ENCODE measurements around the gene TMEM145.

The TMEM145 gene

GRCh38 chr19:42287827-42288107, 25.3 kb upstream of the TMEM145 start:
- H2AFZ ChIP-seq (ENCODE audit: low read depth, low read length) = no peak overlapping the region
- H3K27me3 ChIP-seq (ENCODE audit: low read depth, low read length) = no peaks in the 10 kb centered on the region
- H3K9me3 ChIP-seq (ENCODE audit: insufficient read depth, low read length) = no peaks in the 10 kb centered on the region
- H3K36me3 ChIP-seq (replicated peaks; ENCODE audit: low read depth, low read length) = peaks cover 40% of the 10 kb centered on the region
- H3K79me2 ChIP-seq (ENCODE audit: low read length) = peaks cover 19% of the 10 kb centered on the region
- no peak overlapping the region for H3K4me2 ChIP-seq (ENCODE audit: low read length)
- no peak overlapping the region for H3K4me3 ChIP-seq (ENCODE audit: low read length)
- TF ChIP-seq EZH2phosphoT487 (IDR thresholded peaks at IDR 0.05; ENCODE audit: low read depth) = no peak
- TF ChIP-seq CTCF (IDR thresholded peaks at IDR 0.05; ENCODE audit: low read depth, low read length) = no peak
- H3K4me1 ChIP-seq (ENCODE audit: low read length) = peaks cover 25% of the 10 kb centered on the region
- peaks cover 16% of the 10 kb centered on the region for H4K20me1 ChIP-seq (ENCODE audit: insufficient read depth, low read length)
- no peak overlapping the region for H3K27ac ChIP-seq (ENCODE audit: low read length)
- H3K9ac ChIP-seq (ENCODE audit: low read length) = no peak overlapping the region

- no peak overlapping the region for H2AFZ ChIP-seq (ENCODE audit: low read depth, low read length)
- no peak overlapping the region for H3K4me2 ChIP-seq (ENCODE audit: low read length)
- peaks cover 40% of the 10 kb centered on the region for H3K36me3 ChIP-seq (replicated peaks; ENCODE audit: low read depth, low read length)
- no peaks in the 10 kb centered on the region for H3K27me3 ChIP-seq (ENCODE audit: low read depth, low read length)
- H3K4me3 ChIP-seq (ENCODE audit: low read length) = no peak overlapping the region
- no peaks in the 10 kb centered on the region for H3K9me3 ChIP-seq (ENCODE audit: insufficient read depth, low read length)
- no peak overlapping the region for H3K27ac ChIP-seq (ENCODE audit: low read length)
- H4K20me1 ChIP-seq (ENCODE audit: insufficient read depth, low read length) = peaks cover 16% of the 10 kb centered on the region
- TF ChIP-seq EZH2phosphoT487 (IDR thresholded peaks at IDR 0.05; ENCODE audit: low read depth) (no peak), CTCF (IDR thresholded peaks at IDR 0.05; ENCODE audit: low read depth, low read length) (no peak)
- peaks cover 19% of the 10 kb centered on the region for H3K79me2 ChIP-seq (ENCODE audit: low read length)
- H3K4me1 ChIP-seq (ENCODE audit: low read length) = peaks cover 18% of the 10 kb centered on the region
- no peak overlapping the region for H3K9ac ChIP-seq (ENCODE audit: low read length)
Observed at GRCh38 chr19:42288387-42288786, 24.7 kb upstream of the TMEM145 start.

GRCh38 chr19:42288881-42289555, 24.1 kb upstream of the TMEM145 start:
- Histone ChIP-seq H4K20me1 (ENCODE audit: insufficient read depth, low read length) (peaks cover 16% of the 10 kb centered on the region), H3K9me3 (ENCODE audit: insufficient read depth, low read length) (no peaks in the 10 kb centered on the region), H3K27me3 (ENCODE audit: low read depth, low read length) (no peaks in the 10 kb centered on the region), H3K79me2 (ENCODE audit: low read length) (peaks cover 19% of the 10 kb centered on the region), H3K4me1 (ENCODE audit: low read length) (peaks cover 18% of the 10 kb centered on the region), H3K4me3 (ENCODE audit: low read length) (no peak overlapping the region), H3K9ac (ENCODE audit: low read length) (no peak overlapping the region), H2AFZ (ENCODE audit: low read depth, low read length) (no peak overlapping the region), H3K4me2 (ENCODE audit: low read length) (no peak overlapping the region), H3K27ac (ENCODE audit: low read length) (no peak overlapping the region), H3K36me3 (replicated peaks; ENCODE audit: low read depth, low read length) (peaks cover 41% of the 10 kb centered on the region)
- no peak for TF ChIP-seq EZH2phosphoT487 (IDR thresholded peaks at IDR 0.05; ENCODE audit: low read depth)
- no peak for TF ChIP-seq CTCF (IDR thresholded peaks at IDR 0.05; ENCODE audit: low read depth, low read length)

GRCh38 chr19:42289556-42290041, 23.5 kb upstream of the TMEM145 start:
- H3K9me3 ChIP-seq (ENCODE audit: insufficient read depth, low read length) = no peaks in the 10 kb centered on the region
- H3K27me3 ChIP-seq (ENCODE audit: low read depth, low read length) = no peaks in the 10 kb centered on the region
- H3K4me1 ChIP-seq (ENCODE audit: low read length) = peaks cover 18% of the 10 kb centered on the region
- no peak overlapping the region for H3K9ac ChIP-seq (ENCODE audit: low read length)
- H3K79me2 ChIP-seq (ENCODE audit: low read length) = peaks cover 17% of the 10 kb centered on the region
- no peak overlapping the region for H3K4me2 ChIP-seq (ENCODE audit: low read length)
- H3K4me3 ChIP-seq (ENCODE audit: low read length) = no peak overlapping the region
- no peak overlapping the region for H3K27ac ChIP-seq (ENCODE audit: low read length)
- no peak overlapping the region for H2AFZ ChIP-seq (ENCODE audit: low read depth, low read length)
- TF ChIP-seq EZH2phosphoT487 (IDR thresholded peaks at IDR 0.05; ENCODE audit: low read depth) (no peak), CTCF (IDR thresholded peaks at IDR 0.05; ENCODE audit: low read depth, low read length) (no peak)
- peaks cover 15% of the 10 kb centered on the region for H4K20me1 ChIP-seq (ENCODE audit: insufficient read depth, low read length)
- peaks cover 47% of the 10 kb centered on the region for H3K36me3 ChIP-seq (replicated peaks; ENCODE audit: low read depth, low read length)

All from OCI-LY3 (cell line).